ENCODE measurements around the gene POLD4. TPM values are rescaled to one million over a fixed set of nuclear protein-coding genes. Genes with fewer than 3 reads are reported as not detected.

Gene POLD4
- total RNA-seq, 1 experiment from 2014 or later = 44.2 TPM

DNA sequence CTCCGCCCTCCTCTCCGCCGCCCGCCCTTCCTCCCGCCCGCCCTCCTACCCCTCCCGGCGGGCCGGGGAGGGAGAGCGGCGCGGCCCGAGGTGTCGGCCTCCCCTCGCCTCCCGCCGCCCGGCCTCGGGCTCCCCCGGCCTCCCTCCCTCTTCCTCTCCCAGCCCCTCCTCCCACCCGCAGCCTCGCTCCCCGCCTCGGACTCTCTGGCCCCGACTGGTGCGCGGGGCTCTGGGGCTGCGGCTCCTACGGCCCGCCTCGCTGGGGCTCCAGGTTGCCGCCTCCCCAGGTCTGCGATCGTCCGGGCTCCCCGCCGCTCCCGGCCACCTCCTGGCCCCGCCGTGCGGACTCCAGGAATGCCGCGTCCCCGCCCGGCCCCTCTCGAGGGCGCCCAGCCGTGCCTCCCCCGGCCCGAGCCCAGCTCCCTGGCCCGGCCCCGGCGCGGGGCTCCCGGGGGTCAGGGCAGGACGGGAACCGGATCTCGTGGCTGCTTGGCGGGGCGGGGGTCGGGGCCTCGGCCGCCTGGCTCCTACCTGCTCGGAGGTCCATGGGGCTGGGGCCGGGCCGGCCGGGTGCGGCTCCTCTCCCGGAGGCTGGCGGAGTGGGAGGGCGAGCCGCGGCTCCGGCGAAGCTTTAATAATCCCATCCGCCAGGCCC is 19.8 kb upstream of the POLD4 start, which contains the start of gene CLCF1:
CLCF1 (minus strand) TSS at position 606 of the 655 bp plus-strand sequence; CDS start at position 547, 59 bp downstream.
- intact Hi-C loops (cut with micrococcal nuclease) = no loop called here
- H3K79me2 ChIP-seq (ENCODE audit: insufficient read depth, low read length) = peaks cover 47% of the 10 kb centered on the region
- peak within 1 kb of the TSS; percentile 64 to 83 for H3K4me3 ChIP-seq (replicated peaks in 1 of 2; ENCODE audit: low read depth in 1 of 2, low read length in 2 of 2)
- H3K36me3 ChIP-seq (ENCODE audit: control insufficient read depth in 1 of 2, insufficient read depth in 2 of 2, low read length in 2 of 2) = no peaks in the 10 kb centered on the region; a peak in 1 of 4 replicates
- H3K4me2 ChIP-seq (ENCODE audit: low read length) = peak within 1 kb of the TSS; percentile 88
- POLR2A ChIA-PET = interaction anchor here (3.5 to 15.1 kb wide), 2 partner anchors 12 to 19 kb away, joined by 15 to 210 read pairs; partner anchors contain the start of gene POLD4
- peak; percentile 75 for TF ChIP-seq ZFX (IDR thresholded peaks at IDR 0.05)
- TF ChIP-seq, protein P1, sequence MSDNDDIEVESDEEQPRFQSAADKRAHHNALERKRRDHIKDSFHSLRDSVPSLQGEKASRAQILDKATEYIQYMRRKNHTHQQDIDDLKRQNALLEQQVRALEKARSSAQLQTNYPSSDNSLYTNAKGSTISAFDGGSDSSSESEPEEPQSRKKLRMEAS (IDR thresholded peaks at IDR 0.05) = no peak
- no peaks in the 10 kb centered on the region for H3K27me3 ChIP-seq (ENCODE audit: insufficient read depth, low read length)
- peak within 1 kb of the TSS; percentile 100 for H3K9ac ChIP-seq (ENCODE audit: low read length)
- H2AFZ ChIP-seq (ENCODE audit: low read depth, low read length, poor library complexity, severe bottlenecking) = no peak within 1 kb of the TSS
- RAD21 ChIA-PET (ENCODE audit: low non-redundant PET in 1 of 2, low total read pairs in 2 of 2, uncharacterized antibody in 2 of 2, unreplicated experiment in 2 of 2) = interaction anchor here (1.1 to 3.3 kb wide), 3 partner anchors 9 to 22 kb away, joined by 7 to 15 read pairs (median 9); no protein-coding TSS in a partner anchor
- CTCF ChIA-PET = interaction anchor here (0.6 to 15.5 kb wide), 4 partner anchors 9 to 39 kb away, joined by 3 to 456 read pairs (median 26); partner anchors contain the start of gene POLD4
- BruUV-seq (replicated peaks) = no TSS peak
- peak within 1 kb of the TSS; percentile 100 for H3K27ac ChIP-seq (ENCODE audit: low read depth, low read length)
- no peaks in the 10 kb centered on the region for H4K20me1 ChIP-seq (ENCODE audit: insufficient read depth)
- H3K9me2 ChIP-seq (ENCODE audit: insufficient read depth) = no peaks in the 10 kb centered on the region
- no peaks in the 10 kb centered on the region for H3K9me3 ChIP-seq (ENCODE audit: control insufficient read depth in 1 of 2, insufficient read depth in 1 of 2, low read depth in 1 of 2, low read length in 2 of 2)
- DNase-seq (ENCODE audit: low read depth, low spot score) (no peak), ATAC-seq (peak; percentile 5; the same call in 1 of the 2 replicates)
- peaks cover 50 to 83% of the 10 kb centered on the region in 2 experiments for H3K4me1 ChIP-seq (ENCODE audit: control insufficient read depth in 1 of 2, insufficient read depth in 2 of 2, low read length in 2 of 2)

GRCh38 chr11:67372321-67372992 is 19.1 kb upstream of the POLD4 start:
- Histone ChIP-seq H4K20me1 (ENCODE audit: insufficient read depth) (no peaks in the 10 kb centered on the region), H3K27ac (ENCODE audit: low read depth, low read length) (peak overlapping the region; percentile 100), H3K4me1 (ENCODE audit: control insufficient read depth in 1 of 2, insufficient read depth in 2 of 2, low read length in 2 of 2) (peaks cover 44 to 81% of the 10 kb centered on the region in 2 experiments), H3K9ac (ENCODE audit: low read length) (peak overlapping the region; percentile 100), H3K36me3 (ENCODE audit: control insufficient read depth in 1 of 2, insufficient read depth in 2 of 2, low read length in 2 of 2) (no peaks in the 10 kb centered on the region; a peak in 1 of 4 replicates), H3K9me2 (ENCODE audit: insufficient read depth) (no peaks in the 10 kb centered on the region), H3K4me2 (ENCODE audit: low read length) (peak overlapping the region; percentile 88), H3K9me3 (ENCODE audit: control insufficient read depth in 1 of 2, insufficient read depth in 1 of 2, low read depth in 1 of 2, low read length in 2 of 2) (no peaks in the 10 kb centered on the region), H2AFZ (ENCODE audit: low read depth, low read length, poor library complexity, severe bottlenecking) (no peak overlapping the region), H3K27me3 (ENCODE audit: insufficient read depth, low read length) (no peaks in the 10 kb centered on the region), H3K79me2 (ENCODE audit: insufficient read depth, low read length) (peaks cover 54% of the 10 kb centered on the region), H3K4me3 (replicated peaks in 1 of 2; ENCODE audit: low read depth in 1 of 2, low read length in 2 of 2) (peak overlapping the region; percentile 64 to 83)
- intact Hi-C loops (cut with micrococcal nuclease) = no loop called here
- no TSS peak for BruUV-seq (replicated peaks)
- ATAC-seq (no peak), DNase-seq (ENCODE audit: low read depth, low spot score) (no peak)
- ChIA-PET RAD21 (ENCODE audit: low non-redundant PET in 1 of 2, low total read pairs in 2 of 2, uncharacterized antibody in 2 of 2, unreplicated experiment in 2 of 2) (interaction anchor here (0.6 to 3.3 kb wide), 2 partner anchors 10 to 111 kb away, joined by 3 to 15 read pairs; no protein-coding TSS in a partner anchor), POLR2A (interaction anchor here (2.0 to 15.1 kb wide), 3 partner anchors 9 to 18 kb away, joined by 7 to 210 read pairs (median 15); partner anchors contain the start of gene POLD4), CTCF (interaction anchor here (5.0 to 15.5 kb wide), 2 partner anchors 9 to 16 kb away, joined by 44 to 456 read pairs; partner anchors contain the start of gene POLD4)
- no peak for TF ChIP-seq FOSL1 (IDR thresholded peaks at IDR 0.05; ENCODE audit: low read depth)
- TF ChIP-seq POLR2AphosphoS5 (IDR thresholded peaks at IDR 0.05; ENCODE audit: low read depth, low read length) = peak; percentile 51
